Stimulated activated memory B cell treated with anti-CD40 and anti-IgM and Interleukin-4, amounts not matched to agents 10 μg/mL and 1 μg/mL and 100 μg/mL, for 72 hours (primary cell): ENCODE data around the gene CNOT3.

Experiments
- ATAC-seq: fragments of 150-1000 bp; cut with Tn5 transposase; 2 replicates; pipeline ENCODE4 v1.10.0; 2021
- H3K27ac Mint-ChIP-seq: one replicate; pipeline ENCODE4 v1.8.0; 2022; ENCODE audit warnings: mild to moderate bottlenecking, mixed read lengths
- H3K27me3 Mint-ChIP-seq: one replicate; pipeline ENCODE4 v1.8.0; 2022; ENCODE audit warnings: mixed read lengths
- H3K36me3 Mint-ChIP-seq: one replicate; pipeline ENCODE4 v1.8.0; 2022; ENCODE audit warnings: mixed read lengths
- H3K4me1 Mint-ChIP-seq: one replicate; pipeline ENCODE4 v1.8.0; 2022; ENCODE audit warnings: mixed read lengths
- H3K4me3 Mint-ChIP-seq: one replicate; pipeline ENCODE4 v1.8.0; 2022; ENCODE audit warnings: mild to moderate bottlenecking, moderate library complexity, mixed read lengths
- H3K9me3 Mint-ChIP-seq: one replicate; pipeline ENCODE4 v1.8.0; 2022; ENCODE audit warnings: mixed read lengths

The CNOT3 gene

DNA sequence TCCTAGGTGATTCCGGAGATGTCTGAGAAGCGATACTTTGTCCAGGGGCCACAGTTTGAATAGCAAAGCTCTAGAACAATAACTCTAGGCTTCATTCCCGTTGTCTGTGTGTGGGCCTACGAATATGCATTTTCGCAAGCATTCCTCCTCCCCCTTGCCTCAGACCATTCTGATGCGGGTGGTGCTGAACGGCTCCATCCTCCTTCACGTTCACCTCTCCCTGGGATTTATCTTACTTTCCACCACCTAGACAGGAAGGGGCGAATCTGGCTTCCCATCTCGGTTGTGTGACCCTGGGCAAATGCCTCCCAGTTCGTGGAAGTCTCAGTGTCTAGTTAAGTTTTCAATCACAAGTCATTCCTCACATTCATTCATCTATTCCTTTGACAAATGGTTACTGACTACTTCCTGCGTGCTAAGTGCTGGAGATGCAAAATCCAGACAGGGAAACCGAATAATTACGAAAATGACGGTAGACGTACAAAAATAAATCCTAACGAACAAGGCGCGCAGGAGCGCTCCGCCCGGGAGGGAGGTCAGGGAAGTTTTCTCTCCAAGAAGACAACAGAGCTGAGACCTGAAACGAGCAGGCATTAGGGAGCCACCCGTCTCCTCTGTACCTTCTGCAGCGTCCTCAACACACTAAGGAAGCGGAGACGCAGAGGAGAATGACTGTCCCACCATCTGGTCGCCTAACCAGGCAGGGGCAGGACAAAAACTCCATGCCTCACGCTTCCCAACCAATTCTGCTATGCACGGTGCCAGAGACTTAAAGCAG lies 1.3 kb upstream of the CNOT3 start:
- H3K4me1 Mint-ChIP-seq: peaks cover 43% of the 10 kb centered on the region
- H3K27ac Mint-ChIP-seq: peak overlapping the region; percentile 97
- H3K4me3 Mint-ChIP-seq: peak overlapping the region; percentile 79
- H3K36me3 Mint-ChIP-seq: peaks cover 26% of the 10 kb centered on the region
- no peaks in the 10 kb centered on the region for H3K9me3 Mint-ChIP-seq
- H3K27me3 Mint-ChIP-seq: no peaks in the 10 kb centered on the region
- ATAC-seq: no peak

DNA sequence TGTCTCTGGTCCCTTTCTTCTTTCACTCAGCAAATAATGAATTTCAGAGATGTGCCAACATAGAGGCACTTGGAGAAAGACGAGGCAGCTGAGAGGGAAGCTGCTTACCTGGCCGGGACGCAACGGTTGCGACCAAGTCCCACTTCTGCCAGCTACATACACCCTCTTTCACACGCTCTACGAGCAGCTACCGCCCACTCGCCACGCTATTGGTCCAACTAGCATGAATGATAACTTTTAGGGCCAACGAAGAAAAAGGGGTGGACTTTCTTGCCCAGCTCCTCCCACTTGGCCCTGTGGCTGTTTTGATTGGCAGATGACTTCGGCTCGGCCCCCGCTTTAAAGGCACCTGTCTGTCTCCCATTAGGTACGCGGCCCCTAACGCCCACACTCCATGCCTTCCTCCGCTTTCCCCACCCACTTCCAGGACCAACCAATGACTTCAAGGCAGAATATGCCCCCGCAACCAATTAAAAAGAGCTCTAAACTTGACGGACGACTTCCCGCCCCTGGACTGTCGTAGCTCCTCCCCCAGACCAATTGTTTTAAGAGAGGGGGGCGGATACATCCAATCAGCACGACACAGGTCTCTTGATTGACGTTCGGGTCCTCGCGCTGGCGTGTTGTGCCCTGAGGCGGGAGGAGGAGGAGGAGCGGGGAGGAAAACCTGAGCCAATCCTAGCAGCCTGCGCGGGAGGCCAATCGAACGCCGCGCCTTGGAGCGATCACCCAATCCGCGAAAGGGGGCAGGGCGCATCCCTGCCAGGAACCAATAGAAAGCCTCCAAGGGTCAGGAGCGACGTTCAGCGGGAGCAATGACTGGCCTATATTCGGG lies 481 bp upstream of the CNOT3 start:
- Mint-ChIP-seq H3K36me3 (peaks cover 25% of the 10 kb centered on the region), H3K9me3 (no peaks in the 10 kb centered on the region), H3K4me1 (peaks cover 49% of the 10 kb centered on the region), H3K4me3 (peak overlapping the region; percentile 79), H3K27me3 (no peaks in the 10 kb centered on the region), H3K27ac (peak overlapping the region; percentile 97)
- peak; percentile 93 for ATAC-seq

DNA sequence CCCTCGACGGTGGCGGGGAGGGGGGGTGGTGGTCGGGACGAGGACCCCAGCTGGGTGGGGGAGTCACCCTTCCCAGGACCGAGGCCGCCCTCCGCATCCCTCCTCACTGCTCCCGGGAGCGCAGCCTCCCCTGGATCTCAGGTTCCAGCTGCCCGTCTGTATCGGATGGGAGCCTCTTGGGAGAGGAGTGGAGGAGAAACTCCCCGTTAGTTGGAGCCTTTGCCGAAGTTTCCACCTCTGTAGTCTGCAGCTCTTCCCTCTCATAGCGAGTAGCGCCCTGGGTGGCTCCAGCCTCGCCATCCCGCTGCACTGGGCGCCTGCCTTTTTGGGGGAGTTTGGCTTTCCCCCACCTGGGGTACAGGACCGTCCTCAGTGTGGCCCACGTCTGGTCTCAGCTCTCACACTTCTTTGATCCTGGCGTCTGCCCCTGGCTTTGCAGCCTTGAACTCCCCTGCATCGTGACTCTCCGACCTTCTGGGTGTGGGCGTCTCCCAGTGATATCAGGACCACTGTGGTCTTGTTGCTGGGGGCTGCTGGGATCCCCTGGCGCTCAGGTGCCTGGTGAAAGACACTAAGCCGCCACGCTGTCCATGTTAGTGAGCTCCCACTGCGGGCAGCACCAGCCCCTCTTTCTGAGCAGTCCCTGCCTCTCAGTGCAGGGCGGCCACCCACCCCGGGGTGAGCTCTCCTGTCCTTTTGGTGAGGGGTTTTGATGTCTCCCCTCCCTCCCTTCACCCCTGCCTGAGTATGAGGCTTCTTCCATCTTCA lies 1.1 kb downstream of the CNOT3 start:
- Mint-ChIP-seq H3K4me1 (peaks cover 55% of the 10 kb centered on the region), H3K9me3 (no peaks in the 10 kb centered on the region), H3K36me3 (peaks cover 40% of the 10 kb centered on the region), H3K4me3 (peak overlapping the region; percentile 90), H3K27me3 (no peaks in the 10 kb centered on the region), H3K27ac (peak overlapping the region; percentile 97)
- no peak for ATAC-seq

DNA sequence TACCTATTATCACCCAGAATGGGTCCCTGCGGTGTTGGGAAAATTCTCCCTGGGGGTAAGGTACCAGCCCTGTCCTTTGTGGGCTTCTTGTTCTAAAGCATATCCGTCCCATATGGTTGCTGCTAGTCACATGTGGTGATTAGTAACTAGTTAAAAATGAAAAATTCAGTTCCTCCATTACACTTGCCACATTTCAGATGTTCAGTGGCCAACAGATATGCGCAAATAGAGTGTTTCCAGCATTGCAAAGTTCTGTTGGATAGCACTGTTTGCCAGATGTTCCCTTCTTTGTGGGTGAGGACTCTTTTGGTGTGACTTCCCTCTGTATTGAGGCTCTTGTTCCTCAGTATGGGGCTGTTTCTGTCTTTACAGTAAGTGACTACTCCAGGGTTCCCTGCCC lies 3.8 kb downstream of the CNOT3 start:
- Mint-ChIP-seq H3K27me3 (no peaks in the 10 kb centered on the region), H3K9me3 (no peaks in the 10 kb centered on the region), H3K27ac (no peak overlapping the region), H3K4me1 (peaks cover 53% of the 10 kb centered on the region), H3K4me3 (no peak overlapping the region), H3K36me3 (peaks cover 57% of the 10 kb centered on the region)
- no peak for ATAC-seq

DNA sequence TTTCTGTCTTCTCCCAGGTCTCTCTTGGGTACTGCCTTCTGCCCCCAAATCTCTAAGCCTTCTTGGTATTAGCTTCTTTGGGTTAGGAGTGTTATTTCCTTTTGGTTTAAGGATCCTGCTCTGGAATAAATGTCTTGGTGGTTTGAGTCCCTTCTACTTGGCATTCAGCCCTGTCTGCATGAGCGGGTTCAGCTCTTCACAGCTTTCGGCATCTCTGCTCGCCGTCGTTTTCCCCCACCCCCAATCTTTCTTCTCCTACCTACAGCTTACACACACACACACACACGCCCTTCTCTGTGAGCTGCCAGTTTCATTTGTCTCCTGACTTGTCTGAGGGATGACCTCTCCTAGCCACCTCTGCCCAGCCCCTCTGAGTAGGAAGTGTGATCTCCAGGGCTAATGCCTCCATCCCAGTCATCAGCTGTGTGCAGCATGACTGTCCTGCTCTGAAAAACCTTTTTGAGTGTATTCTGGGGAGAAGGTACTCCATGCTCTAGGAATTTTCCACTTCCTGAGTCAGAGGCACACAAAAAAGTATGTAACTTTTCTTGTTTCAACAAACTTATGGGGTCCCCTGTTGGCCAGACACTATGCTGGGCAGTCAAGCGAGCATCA lies 4.7 kb downstream of the CNOT3 start:
- H3K27me3 Mint-ChIP-seq: no peaks in the 10 kb centered on the region

DNA sequence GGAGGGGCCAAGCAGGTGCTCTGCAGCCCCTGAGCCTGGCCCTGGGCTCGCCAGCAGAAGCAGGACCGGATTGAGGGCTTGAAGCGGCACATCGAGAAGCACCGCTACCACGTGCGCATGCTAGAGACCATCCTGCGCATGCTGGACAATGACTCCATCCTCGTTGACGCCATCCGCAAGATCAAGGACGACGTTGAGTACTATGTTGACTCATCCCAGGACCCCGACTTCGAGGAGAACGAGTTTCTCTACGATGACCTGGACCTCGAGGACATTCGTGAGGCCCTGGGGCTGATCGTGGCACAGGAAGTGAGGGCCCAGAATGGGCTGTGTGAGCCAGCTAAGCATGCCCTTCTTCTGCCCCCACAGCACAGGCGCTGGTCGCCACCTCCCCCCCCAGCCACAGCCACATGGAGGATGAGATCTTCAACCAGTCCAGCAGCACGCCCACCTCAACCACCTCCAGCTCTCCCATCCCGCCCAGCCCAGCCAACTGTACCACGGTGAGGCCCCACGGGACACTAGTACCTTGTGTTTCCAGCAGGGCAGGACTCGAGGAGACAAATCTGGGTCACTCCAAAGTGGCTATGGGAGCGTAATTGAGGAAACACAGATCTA lies 8.1 kb downstream of the CNOT3 start:
- Mint-ChIP-seq H3K36me3 (peaks cover 79% of the 10 kb centered on the region), H3K27me3 (no peaks in the 10 kb centered on the region), H3K9me3 (no peaks in the 10 kb centered on the region), H3K4me3 (no peak overlapping the region), H3K4me1 (peaks cover 24% of the 10 kb centered on the region), H3K27ac (no peak overlapping the region)
- no peak for ATAC-seq

More for the DNA sequence above, 4.7 kb downstream of the CNOT3 start:
- Mint-ChIP-seq H3K9me3 (no peaks in the 10 kb centered on the region), H3K27ac (no peak overlapping the region), H3K4me3 (no peak overlapping the region), H3K36me3 (peaks cover 67% of the 10 kb centered on the region), H3K4me1 (peaks cover 48% of the 10 kb centered on the region)
- ATAC-seq: no peak

DNA sequence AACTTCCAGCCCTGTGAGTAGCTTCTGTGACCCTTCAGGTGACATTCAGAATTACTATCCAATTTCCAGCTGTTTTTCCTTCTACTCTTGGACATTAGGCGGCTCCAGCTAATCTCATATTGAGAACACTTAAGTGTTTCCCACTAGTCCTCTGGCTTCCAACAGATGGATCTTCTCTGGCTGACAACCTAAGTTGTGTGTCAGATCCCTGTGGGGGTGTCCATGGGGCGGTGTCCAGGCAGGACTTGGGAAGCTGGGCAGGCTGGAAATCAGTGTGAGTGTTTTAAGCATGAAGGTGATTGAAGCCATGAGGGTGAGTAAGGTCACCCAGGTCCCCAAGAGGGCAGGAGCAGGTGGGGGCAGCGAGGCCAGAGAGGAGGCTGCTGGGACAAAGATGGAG lies 10.1 kb downstream of the CNOT3 start:
- H3K36me3 Mint-ChIP-seq: peaks cover 77% of the 10 kb centered on the region
- H3K27ac Mint-ChIP-seq: no peak overlapping the region
- H3K4me1 Mint-ChIP-seq: peaks cover 12% of the 10 kb centered on the region
- no peaks in the 10 kb centered on the region for H3K9me3 Mint-ChIP-seq
- ATAC-seq: no peak
- H3K4me3 Mint-ChIP-seq: no peak overlapping the region
- no peaks in the 10 kb centered on the region for H3K27me3 Mint-ChIP-seq

DNA sequence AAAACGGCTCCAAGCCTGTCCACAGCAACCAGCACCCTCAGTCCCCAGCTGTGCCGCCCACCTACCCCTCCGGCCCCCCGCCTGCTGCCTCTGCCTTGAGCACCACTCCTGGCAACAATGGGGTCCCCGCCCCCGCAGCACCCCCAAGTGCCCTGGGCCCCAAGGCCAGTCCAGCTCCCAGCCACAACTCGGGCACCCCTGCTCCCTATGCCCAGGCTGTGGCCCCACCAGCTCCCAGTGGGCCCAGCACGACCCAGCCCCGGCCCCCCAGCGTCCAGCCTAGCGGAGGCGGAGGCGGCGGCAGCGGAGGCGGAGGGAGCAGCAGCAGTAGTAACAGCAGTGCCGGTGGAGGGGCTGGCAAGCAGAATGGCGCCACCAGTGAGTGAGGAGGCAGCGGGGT lies 10.6 kb downstream of the CNOT3 start:
- no peaks in the 10 kb centered on the region for H3K27me3 Mint-ChIP-seq
- no peak for ATAC-seq
- H3K4me1 Mint-ChIP-seq: peaks cover 12% of the 10 kb centered on the region
- no peaks in the 10 kb centered on the region for H3K9me3 Mint-ChIP-seq
- H3K4me3 Mint-ChIP-seq: no peak overlapping the region
- no peak overlapping the region for H3K27ac Mint-ChIP-seq
- H3K36me3 Mint-ChIP-seq: peaks cover 76% of the 10 kb centered on the region

DNA sequence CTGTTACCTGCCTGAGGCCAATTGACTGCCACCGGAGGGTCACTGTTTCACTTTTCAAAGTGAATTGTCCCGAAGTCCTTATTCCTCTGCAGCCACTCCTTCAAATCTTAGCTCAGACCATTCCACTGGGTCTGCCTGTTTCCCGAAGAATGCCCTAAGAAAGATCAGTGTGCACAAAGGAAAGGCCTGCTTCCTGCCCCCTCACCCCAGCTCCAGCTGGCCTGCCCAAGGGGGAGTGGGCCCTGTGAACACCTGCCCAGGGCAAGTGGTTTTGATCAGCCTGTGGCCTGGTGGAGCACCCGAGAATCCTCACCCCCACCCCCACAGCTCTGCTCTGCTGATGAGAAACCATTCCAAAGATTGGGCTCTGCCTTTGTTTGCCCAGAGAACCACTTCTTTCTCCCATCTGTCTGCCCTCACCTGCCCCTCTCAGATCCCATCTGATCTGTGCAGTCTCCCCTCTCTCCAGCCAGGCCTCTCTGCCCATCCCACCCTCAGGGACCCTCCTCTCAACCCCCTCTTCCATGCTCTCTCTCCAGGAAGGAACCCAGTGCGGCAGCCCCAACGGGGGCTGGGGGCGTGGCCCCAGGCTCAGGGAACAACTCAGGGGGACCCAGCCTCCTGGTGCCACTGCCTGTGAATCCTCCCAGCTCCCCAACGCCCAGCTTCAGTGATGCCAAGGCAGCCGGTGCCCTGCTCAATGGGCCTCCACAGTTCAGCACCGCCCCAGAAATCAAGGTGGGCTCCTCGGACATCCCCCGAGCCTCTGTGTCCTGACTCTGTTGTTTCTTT lies 11.7 kb downstream of the CNOT3 start:
- Mint-ChIP-seq H3K9me3 (no peaks in the 10 kb centered on the region), H3K27me3 (no peaks in the 10 kb centered on the region), H3K36me3 (peaks cover 76% of the 10 kb centered on the region), H3K27ac (peak overlapping the region; percentile 16), H3K4me3 (no peak overlapping the region), H3K4me1 (peaks cover 3% of the 10 kb centered on the region)
- ATAC-seq: no peak

DNA sequence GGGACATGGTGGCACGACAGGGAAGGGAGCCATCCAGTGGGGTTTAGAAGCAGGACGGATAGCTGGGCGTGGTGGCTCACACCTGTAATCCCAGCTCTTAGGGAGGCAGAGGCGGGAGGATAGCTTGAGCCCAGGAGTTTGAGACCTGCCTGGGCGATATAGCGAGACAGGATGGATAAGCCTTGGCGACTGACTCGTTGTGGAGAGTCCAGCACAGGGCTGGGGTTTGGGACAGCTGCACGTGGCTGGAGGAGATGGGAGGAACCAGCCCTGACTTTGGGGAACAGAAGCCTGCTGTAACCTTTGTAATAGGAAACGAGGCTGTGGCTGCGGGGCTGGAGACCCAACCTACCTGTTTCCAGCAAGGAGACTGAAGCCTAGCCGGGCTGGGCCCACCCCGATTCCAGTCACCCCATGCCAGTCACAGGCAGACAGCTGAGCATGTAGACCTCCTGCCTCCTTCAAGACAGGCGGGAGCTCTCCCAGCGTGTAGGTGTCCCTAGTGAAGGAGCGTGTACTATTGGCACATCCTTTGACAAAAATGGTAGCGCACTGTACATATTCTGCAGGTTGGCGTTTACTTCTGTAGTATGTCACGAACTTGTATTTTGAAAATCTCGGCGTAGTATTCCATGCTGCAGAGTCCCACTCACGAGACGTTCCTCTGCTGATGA lies 13.9 kb downstream of the CNOT3 start:
- Mint-ChIP-seq H3K4me3 (no peak overlapping the region), H3K36me3 (peaks cover 63% of the 10 kb centered on the region), H3K27ac (no peak overlapping the region), H3K4me1 (no peaks in the 10 kb centered on the region), H3K9me3 (no peaks in the 10 kb centered on the region), H3K27me3 (no peaks in the 10 kb centered on the region)
- no peak for ATAC-seq

DNA sequence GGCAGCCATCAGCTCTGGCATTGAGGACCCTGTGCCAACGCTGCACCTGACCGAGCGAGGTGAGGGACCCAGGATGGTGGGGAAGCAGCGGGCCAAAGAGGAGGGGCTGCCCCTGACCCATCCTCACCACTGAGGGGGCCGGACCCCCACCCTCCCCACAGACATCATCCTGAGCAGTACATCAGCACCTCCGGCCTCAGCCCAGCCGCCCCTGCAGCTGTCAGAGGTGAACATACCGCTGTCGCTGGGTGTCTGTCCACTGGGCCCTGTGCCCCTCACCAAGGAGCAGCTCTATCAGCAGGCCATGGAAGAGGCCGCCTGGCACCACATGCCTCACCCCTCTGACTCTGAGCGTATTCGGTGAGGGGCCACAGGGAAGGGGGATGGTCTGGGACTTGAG lies 14.7 kb downstream of the CNOT3 start:
- Mint-ChIP-seq H3K4me3 (no peak overlapping the region), H3K27ac (no peak overlapping the region), H3K36me3 (peaks cover 62% of the 10 kb centered on the region)

DNA sequence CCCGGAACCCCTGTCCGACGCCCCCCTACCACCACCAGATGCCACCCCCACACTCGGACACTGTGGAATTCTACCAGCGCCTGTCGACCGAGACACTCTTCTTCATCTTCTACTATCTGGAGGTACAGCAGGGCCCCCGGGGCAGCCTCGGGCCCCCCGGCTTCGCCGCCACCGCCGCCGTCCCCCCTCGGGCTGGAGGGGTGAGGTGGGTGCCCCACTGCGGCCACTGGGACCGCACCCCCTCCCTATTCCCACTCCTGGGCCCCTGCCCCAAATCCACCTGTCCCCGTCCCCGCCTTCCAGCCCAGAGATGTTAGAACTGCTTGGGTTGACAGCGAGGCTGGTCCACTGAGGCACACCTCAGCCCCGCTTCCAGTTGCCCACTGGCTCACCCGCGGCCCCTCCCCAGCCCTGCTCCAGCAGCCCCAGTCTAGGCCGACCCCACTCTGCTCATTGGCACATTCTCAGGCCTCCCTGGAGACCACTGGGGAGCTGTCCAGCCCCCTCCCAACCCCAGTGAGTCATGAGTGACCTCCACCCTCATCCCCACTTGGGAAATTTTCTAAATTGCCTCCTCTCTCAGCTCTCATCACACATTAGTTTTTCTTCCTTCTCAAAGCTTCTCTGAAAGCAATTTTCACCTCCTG lies 15.4 kb downstream of the CNOT3 start:
- peak; percentile 44 for ATAC-seq
- Mint-ChIP-seq H3K9me3 (no peaks in the 10 kb centered on the region), H3K4me3 (no peak overlapping the region), H3K27me3 (no peaks in the 10 kb centered on the region), H3K27ac (no peak overlapping the region), H3K4me1 (peaks cover 8% of the 10 kb centered on the region), H3K36me3 (peaks cover 57% of the 10 kb centered on the region)

More for the DNA sequence above, 14.7 kb downstream of the CNOT3 start:
- Mint-ChIP-seq H3K27me3 (no peaks in the 10 kb centered on the region), H3K4me1 (peaks cover 6% of the 10 kb centered on the region), H3K9me3 (no peaks in the 10 kb centered on the region)
- no peak for ATAC-seq

DNA sequence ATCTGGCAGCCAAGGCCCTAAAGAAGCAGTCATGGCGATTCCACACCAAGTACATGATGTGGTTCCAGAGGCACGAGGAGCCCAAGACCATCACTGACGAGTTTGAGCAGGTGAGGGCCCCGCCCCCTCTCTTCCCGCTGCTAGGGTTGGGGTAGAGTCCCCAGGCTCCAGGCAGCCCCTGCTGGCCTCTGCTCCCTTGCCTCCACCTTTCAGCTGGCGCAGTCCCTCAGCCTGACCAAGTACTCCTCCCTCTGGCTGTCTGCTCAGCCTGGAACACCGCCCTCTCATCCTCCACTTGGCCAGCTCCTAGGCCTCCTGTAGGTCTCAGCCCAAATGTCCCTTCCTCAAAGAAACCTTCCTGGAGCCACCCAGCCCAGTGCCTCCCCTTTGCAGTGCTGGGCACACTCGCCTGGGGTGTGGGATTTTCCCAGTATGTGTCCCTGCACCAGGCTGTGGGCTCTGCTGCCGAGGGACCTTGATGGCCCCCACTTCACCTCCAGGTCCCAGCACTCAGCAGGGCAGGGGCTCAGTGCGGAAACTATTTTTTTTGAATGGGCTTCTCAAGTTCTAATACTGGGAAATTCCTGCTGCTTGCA lies 16.3 kb downstream of the CNOT3 start:
- Mint-ChIP-seq H3K4me3 (no peak overlapping the region), H3K36me3 (peaks cover 53% of the 10 kb centered on the region)

More for the DNA sequence above, 16.3 kb downstream of the CNOT3 start:
- H3K4me1 Mint-ChIP-seq: peaks cover 15% of the 10 kb centered on the region
- no peak for ATAC-seq
- no peaks in the 10 kb centered on the region for H3K9me3 Mint-ChIP-seq
- no peaks in the 10 kb centered on the region for H3K27me3 Mint-ChIP-seq
- H3K27ac Mint-ChIP-seq: no peak overlapping the region
